ENCODE measurements around the gene PHLDB2. TPM values are rescaled to one million over a fixed set of nuclear protein-coding genes. Genes with fewer than 3 reads are reported as not detected.

Gene PHLDB2
- total RNA-seq, 2 donors from 2014 or later = 15.3 to 32.3 TPM

- H3K27ac ChIP-seq = no peak overlapping the region
- H3K4me1 ChIP-seq (replicated peaks) = no peaks in the 10 kb centered on the region
- no peak for DNase-seq (ENCODE audit: low spot score)
- intact Hi-C loops (cut with DNase I) = no loop called here
- no peaks in the 10 kb centered on the region for H3K9me3 ChIP-seq
- H3K27me3 ChIP-seq (replicated peaks; ENCODE audit: insufficient read depth) = no peaks in the 10 kb centered on the region
- H3K4me3 ChIP-seq = no peak overlapping the region
- 69% methylated on average over 2 of the region's 2 CpGs for WGBS
- no peaks in the 10 kb centered on the region for H3K36me3 ChIP-seq
- TF ChIP-seq CTCF (IDR thresholded peaks at IDR 0.05) = no peak
- no peak for TF ChIP-seq POLR2AphosphoS5 (IDR thresholded peaks at IDR 0.05)
- TF ChIP-seq POLR2A (IDR thresholded peaks at IDR 0.05) = no peak
Measured at GRCh38 chr3:111846717-111847116, 12.3 kb upstream of the PHLDB2 start.

GRCh38 chr3:111848283-111848682 lies 10.8 kb upstream of the PHLDB2 start:
- H3K36me3 ChIP-seq = no peaks in the 10 kb centered on the region
- no peak for DNase-seq (ENCODE audit: low spot score)
- no peak overlapping the region for H3K27ac ChIP-seq
- H3K4me1 ChIP-seq (replicated peaks) = no peaks in the 10 kb centered on the region
- intact Hi-C loops (cut with DNase I) = no loop called here
- 97% methylated on average over 1 of the region's 1 CpG for WGBS
- no peaks in the 10 kb centered on the region for H3K27me3 ChIP-seq (replicated peaks; ENCODE audit: insufficient read depth)
- TF ChIP-seq POLR2A (IDR thresholded peaks at IDR 0.05) = no peak
- no peak for TF ChIP-seq CTCF (IDR thresholded peaks at IDR 0.05)
- TF ChIP-seq POLR2AphosphoS5 (IDR thresholded peaks at IDR 0.05) = no peak
- H3K4me3 ChIP-seq = no peak overlapping the region
- no peaks in the 10 kb centered on the region for H3K9me3 ChIP-seq

- 38% methylated on average over 2 of the region's 2 CpGs for WGBS
- no peak for DNase-seq (ENCODE audit: low spot score)
- Histone ChIP-seq H3K36me3 (no peaks in the 10 kb centered on the region), H3K4me3 (no peak overlapping the region), H3K27ac (no peak overlapping the region), H3K27me3 (replicated peaks; ENCODE audit: insufficient read depth) (no peaks in the 10 kb centered on the region), H3K4me1 (replicated peaks) (no peaks in the 10 kb centered on the region), H3K9me3 (no peaks in the 10 kb centered on the region)
- no peak for TF ChIP-seq CTCF (IDR thresholded peaks at IDR 0.05)
- no peak for TF ChIP-seq POLR2AphosphoS5 (IDR thresholded peaks at IDR 0.05)
- no peak for TF ChIP-seq POLR2A (IDR thresholded peaks at IDR 0.05)
- intact Hi-C loops (cut with DNase I) = no loop called here
Measured at GRCh38 chr3:111848778-111849177, 10.3 kb upstream of the PHLDB2 start.

- Histone ChIP-seq H3K9me3 (no peaks in the 10 kb centered on the region), H3K27me3 (replicated peaks; ENCODE audit: insufficient read depth) (no peaks in the 10 kb centered on the region), H3K4me1 (replicated peaks) (no peaks in the 10 kb centered on the region), H3K4me3 (no peak overlapping the region), H3K27ac (no peak overlapping the region), H3K36me3 (no peaks in the 10 kb centered on the region)
- TF ChIP-seq POLR2A (IDR thresholded peaks at IDR 0.05) (no peak), POLR2AphosphoS5 (IDR thresholded peaks at IDR 0.05) (peak; percentile 35), CTCF (IDR thresholded peaks at IDR 0.05) (no peak)
- intact Hi-C loops (cut with DNase I) = no loop called here
- peak; percentile 45 for DNase-seq (ENCODE audit: low spot score)
- 53% methylated on average over 3 of the region's 3 CpGs for WGBS
Measured at GRCh38 chr3:111850537-111850936, 8.5 kb upstream of the PHLDB2 start.

- Histone ChIP-seq H3K4me3 (no peak overlapping the region), H3K27ac (no peak overlapping the region), H3K4me1 (replicated peaks) (no peaks in the 10 kb centered on the region), H3K9me3 (no peaks in the 10 kb centered on the region), H3K27me3 (replicated peaks; ENCODE audit: insufficient read depth) (no peaks in the 10 kb centered on the region), H3K36me3 (no peaks in the 10 kb centered on the region)
- intact Hi-C loops (cut with DNase I) = no loop called here
- 32% methylated on average over 8 of the region's 8 CpGs for WGBS
- TF ChIP-seq CTCF (IDR thresholded peaks at IDR 0.05) (no peak), POLR2AphosphoS5 (IDR thresholded peaks at IDR 0.05) (no peak), POLR2A (IDR thresholded peaks at IDR 0.05) (no peak)
- DNase-seq (ENCODE audit: low spot score) = no peak
Measured at GRCh38 chr3:111851511-111851954, 7.5 kb upstream of the PHLDB2 start.
